GM18517 (cell line): ENCODE measurements around the gene ATP13A2.

ENCODE experiments used
- ATAC-seq: cut with Tn5 transposase; IDR thresholded peaks from one replicate; pipeline ENCODE4 v1.9.1; 2021; ENCODE audit warnings: mild to moderate bottlenecking, moderate library complexity; ENCODE audit not compliant: unreplicated experiment

Gene ATP13A2

GRCh38 chr1:17030206-17030605 lies 18.5 kb upstream of the ATP13A2 start:
- ATAC-seq = no peak

GRCh38 chr1:17028662-17029188 lies 17.0 kb upstream of the ATP13A2 start:
- no peak for ATAC-seq

GRCh38 chr1:17027900-17028299 lies 16.2 kb upstream of the ATP13A2 start:
- ATAC-seq = no peak

- ATAC-seq = no peak
These were observed 15.7 kb upstream of the ATP13A2 start for GRCh38 chr1:17027403-17027802.

DNA sequence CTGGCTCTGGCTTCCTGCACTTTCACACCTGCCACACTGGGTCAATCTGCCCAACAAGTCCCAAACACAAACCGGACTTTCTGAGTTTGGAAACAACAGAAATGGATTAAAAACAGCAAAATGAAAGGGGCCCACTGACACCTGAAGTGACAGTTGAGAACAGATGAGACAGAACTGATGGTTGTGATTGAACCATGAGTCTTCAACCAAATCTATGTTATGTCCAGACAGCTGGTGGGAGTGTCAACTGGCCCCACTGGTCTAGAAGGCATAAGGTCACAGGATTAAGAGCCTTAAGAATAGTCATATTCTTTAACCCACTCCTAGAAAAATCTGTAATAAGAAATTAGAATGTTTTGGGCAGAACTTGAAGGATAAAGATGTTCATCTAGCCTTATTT lies 13.0 kb upstream of the ATP13A2 start:
- no peak for ATAC-seq

GRCh38 chr1:17023573-17023972 lies 11.8 kb upstream of the ATP13A2 start:
- no peak for ATAC-seq

- ATAC-seq = no peak
These were observed 11.4 kb upstream of the ATP13A2 start for GRCh38 chr1:17023102-17023501.

GRCh38 chr1:17021896-17022295 lies 10.2 kb upstream of the ATP13A2 start:
- ATAC-seq = no peak

DNA sequence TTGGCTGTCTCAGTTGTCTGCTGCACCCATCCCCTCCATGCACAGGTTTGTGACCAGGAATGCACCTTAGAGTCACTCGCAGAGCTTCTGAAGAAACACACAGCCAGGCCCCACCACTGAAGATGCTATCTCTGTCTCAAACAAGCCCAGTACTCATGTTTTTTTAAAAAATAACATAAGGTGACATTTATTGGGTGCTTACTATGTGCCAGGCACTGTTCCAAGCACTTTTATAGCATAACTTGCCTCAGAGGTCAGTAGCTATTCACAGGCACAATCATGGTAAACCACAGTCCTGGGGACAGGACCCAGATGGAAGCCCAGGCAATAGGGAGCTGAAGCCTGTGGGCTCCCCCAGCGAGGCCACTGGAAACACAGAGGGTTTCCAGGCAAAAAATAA lies 8.8 kb upstream of the ATP13A2 start:
- no peak for ATAC-seq

GRCh38 chr1:17018849-17019248 lies 7.1 kb upstream of the ATP13A2 start:
- ATAC-seq = no peak

DNA sequence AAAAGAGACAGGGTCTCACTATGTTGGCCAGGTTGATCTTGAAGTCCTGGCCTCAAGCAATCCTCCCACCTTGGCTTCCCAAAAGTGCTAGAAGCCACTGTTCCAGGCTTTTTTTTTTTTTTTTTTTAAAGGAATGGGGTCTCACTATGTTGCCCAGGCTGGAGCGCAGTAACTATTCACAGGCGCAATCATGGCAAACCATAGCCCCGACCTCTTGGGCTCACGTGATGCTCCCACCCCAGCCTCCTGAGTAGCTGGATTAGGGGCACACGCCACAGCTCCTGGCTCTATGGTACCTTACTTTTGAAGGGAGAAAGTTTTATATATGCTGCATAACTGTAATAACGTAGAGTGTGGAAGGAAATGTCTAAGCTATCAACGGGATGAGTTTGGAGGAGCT lies 5.7 kb upstream of the ATP13A2 start:
- ATAC-seq = no peak

GRCh38 chr1:17016317-17016661 lies 4.6 kb upstream of the ATP13A2 start:
- ATAC-seq = no peak

DNA sequence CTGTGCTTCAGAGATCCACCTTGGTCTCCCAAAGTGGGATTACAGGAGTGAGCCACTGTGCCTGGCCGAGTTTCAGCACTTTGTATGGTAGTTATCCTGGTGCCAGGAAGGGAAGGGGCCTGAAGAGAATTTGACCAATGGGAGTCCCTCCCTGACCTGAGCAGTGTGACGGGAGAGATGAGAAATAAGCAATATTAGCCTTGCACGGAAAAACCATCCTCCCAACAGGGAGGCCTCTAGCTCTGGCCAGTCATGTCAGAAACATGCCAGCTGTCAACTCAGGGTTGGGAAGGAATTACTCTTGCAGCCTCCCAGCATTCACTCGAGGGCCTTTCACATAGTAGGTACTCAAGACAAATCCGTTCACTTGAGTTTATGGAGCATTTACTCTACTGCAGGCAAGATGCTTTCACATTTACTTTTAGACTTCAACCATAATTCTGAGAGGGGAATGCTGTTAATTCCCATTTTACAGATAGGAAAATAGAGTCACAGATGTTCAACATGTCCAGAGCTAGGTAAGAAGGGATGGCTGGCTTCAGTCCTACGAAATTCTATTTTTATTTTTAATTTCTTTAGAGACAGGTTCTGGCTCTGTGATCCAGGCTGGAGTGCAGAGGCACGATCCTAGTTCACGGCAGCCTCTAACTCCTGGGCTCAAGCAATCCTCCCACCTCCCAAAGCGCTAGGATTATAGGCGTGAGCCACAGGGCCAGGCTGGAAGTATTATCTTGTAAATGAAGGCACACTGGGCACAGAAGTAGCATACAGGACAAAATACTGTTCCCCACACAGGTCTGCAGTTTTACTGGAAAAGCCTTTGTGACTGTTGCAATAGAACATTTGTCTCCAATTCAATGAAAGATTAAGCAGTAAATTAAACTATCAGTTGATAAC lies 3.2 kb upstream of the ATP13A2 start:
- ATAC-seq = no peak

- ATAC-seq = no peak
These were observed 2.0 kb upstream of the ATP13A2 start for GRCh38 chr1:17013491-17014320.

DNA sequence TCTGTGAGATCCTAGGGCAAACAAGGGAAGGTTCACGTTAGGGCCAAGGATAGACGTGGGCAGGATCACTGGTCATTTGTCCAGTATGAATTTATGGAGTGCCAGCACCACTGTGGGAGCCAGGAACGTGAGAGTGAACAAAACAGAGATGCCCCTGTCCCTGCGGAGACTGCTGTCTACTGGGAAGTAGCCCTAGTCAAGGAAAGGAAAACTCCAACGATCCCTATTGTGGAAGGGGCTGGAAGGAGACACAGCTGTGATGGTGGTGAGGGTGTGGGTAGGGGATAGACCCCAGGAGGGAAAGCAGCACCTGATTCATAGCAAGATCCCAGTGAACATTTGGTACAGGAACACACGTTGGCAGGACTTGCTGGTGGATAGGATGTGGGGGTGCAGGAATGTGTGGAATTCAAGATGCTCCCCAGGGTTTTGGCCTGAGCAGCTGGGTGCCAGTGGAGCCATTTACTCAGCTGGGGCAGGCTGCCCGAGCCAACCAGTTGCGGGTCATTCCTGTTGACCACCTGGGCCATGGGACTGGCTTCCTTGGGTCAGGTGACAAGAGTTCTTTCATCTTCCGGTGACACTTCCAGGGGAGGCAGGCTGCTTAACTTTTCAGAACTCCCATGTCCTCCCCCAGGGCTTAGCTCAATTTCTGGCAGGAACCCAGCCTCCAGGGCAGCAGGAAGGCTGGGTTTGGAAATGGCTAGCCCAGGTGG lies 1.2 kb upstream of the ATP13A2 start:
- ATAC-seq = no peak

DNA sequence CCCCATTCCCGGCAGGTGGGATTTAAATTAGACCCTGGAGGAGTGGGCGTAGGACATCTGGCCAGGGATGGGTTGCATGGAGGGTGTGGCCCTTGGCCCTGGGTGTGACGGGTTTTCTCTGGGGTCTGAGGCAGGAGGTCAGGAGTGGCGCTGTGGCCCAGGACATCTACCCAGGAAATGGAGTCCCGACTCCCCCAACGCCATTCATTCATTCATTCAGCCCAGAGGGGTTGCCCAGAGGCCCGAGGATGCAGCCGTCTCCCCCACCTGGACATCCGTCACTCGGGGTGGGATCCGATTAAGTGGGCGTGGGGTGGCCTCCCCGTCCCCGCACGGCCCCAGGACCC lies 663 bp downstream of the ATP13A2 start:
- no peak for ATAC-seq

- ATAC-seq = no peak
These were observed 2.0 kb downstream of the ATP13A2 start for GRCh38 chr1:17009706-17010105.

DNA sequence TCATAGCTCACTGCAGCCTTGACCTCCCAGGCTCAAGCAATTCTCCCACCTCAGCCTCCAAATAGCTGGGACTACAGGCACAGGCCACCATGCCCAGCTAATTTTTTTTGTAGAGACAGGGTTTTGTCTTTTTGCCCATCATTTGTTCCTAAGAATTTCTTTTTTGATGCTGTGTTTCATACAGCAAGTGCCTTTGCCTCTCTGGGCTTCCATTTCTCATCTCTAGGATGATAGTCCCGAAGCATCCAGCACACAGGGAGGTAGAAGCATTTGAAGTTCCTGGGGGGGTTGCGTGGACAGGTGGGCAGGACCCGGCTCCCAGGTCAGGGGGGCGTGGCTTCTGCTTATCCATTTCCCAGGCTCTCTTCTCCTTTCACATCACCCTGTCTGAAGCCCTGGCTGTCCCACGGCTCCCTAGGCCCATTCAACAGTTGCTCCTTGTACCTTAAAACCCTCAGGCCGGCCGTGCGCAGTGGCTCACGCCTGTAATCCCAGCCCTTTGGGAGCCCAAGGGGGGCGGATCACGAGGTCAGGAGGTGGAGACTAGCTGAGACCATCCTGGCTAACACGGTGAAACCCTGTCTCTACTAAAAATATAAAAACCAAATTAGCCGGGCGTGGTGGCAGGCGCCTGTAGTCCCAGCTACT lies 3.4 kb downstream of the ATP13A2 start:
- no peak for ATAC-seq

- no peak for ATAC-seq
These were observed 4.6 kb downstream of the ATP13A2 start for GRCh38 chr1:17007121-17007520.

GRCh38 chr1:17005365-17005740 lies 6.4 kb downstream of the ATP13A2 start:
- no peak for ATAC-seq
